HEK293 (cell line): ENCODE data around the gene BAD.

Experiments used
- CTCF ChIP-seq: fragments of 450-650 bp; formaldehyde crosslinking; IDR thresholded peaks from 2 replicates; pipeline ENCODE4 v1.5.1; 2016; ENCODE audit warnings: missing biosample characterization, missing genetic modification characterization
- HOXC10 ChIP-seq: sonication (generic); formaldehyde crosslinking; IDR thresholded peaks from 2 replicates; pipeline ENCODE4 v1.8.1; 2023; ENCODE audit warnings: mild to moderate bottlenecking, missing genetic modification reagents
- PRDM2 ChIP-seq: fragments of 450-650 bp; formaldehyde crosslinking; IDR thresholded peaks from 2 replicates; pipeline ENCODE4 v1.5.1; 2016; ENCODE audit warnings: missing biosample characterization, missing genetic modification characterization, borderline replicate concordance
- TSHZ1 ChIP-seq: fragments of 450-650 bp; formaldehyde crosslinking; IDR thresholded peaks from 2 replicates; pipeline ENCODE4 v1.5.1; 2016; ENCODE audit warnings: missing biosample characterization, missing genetic modification characterization, borderline replicate concordance
- YY2 ChIP-seq: fragments of 450-650 bp; formaldehyde crosslinking; IDR thresholded peaks from 2 replicates; pipeline ENCODE4 v1.5.1; 2016; ENCODE audit warnings: missing biosample characterization, missing genetic modification characterization
- ZBTB49 ChIP-seq: fragments of 450-650 bp; formaldehyde crosslinking; IDR thresholded peaks from 2 replicates; pipeline ENCODE4 v1.5.1; 2016; ENCODE audit warnings: missing biosample characterization, missing genetic modification characterization, low read depth
- ZFHX2 ChIP-seq: fragments of 450-650 bp; formaldehyde crosslinking; conservative IDR thresholded peaks from 2 replicates; pipeline ENCODE4 v1.5.1; 2016; ENCODE audit warnings: missing biosample characterization, missing genetic modification characterization
- ZNF148 ChIP-seq: fragments of 450-650 bp; formaldehyde crosslinking; IDR thresholded peaks from 2 replicates; pipeline ENCODE4 v1.5.0; 2017; ENCODE audit warnings: missing biosample characterization, missing genetic modification characterization, borderline replicate concordance
- ZNF19 ChIP-seq: fragments of 450-650 bp; formaldehyde crosslinking; IDR thresholded peaks from 2 replicates; pipeline ENCODE4; 2016; ENCODE audit warnings: missing biosample characterization, missing genetic modification characterization, low read depth
- ZNF248 ChIP-seq: fragments of 450-650 bp; formaldehyde crosslinking; IDR thresholded peaks from 2 replicates; pipeline ENCODE4 v1.5.1; 2017; ENCODE audit warnings: missing biosample characterization, missing genetic modification characterization
- ZNF37A ChIP-seq: fragments of 450-650 bp; IDR thresholded peaks from 2 replicates; pipeline ENCODE4 v1.5.1; 2018; ENCODE audit warnings: missing biosample characterization, missing genetic modification characterization
- ZNF423 ChIP-seq: fragments of 450-650 bp; formaldehyde crosslinking; IDR thresholded peaks from 2 replicates; pipeline ENCODE4 v1.5.1; 2016; ENCODE audit warnings: missing biosample characterization, missing genetic modification characterization
- ZNF529 ChIP-seq: fragments of 450-650 bp; formaldehyde crosslinking; IDR thresholded peaks from 2 replicates; pipeline ENCODE4 v1.5.1; 2017; ENCODE audit warnings: missing genetic modification characterization, missing biosample characterization; ENCODE audit not compliant: insufficient replicate concordance
- ZNF530 ChIP-seq: fragments of 450-650 bp; formaldehyde crosslinking; IDR thresholded peaks from 2 replicates; pipeline ENCODE4 v1.5.1; 2016; ENCODE audit warnings: low read depth, missing biosample characterization, missing genetic modification characterization
- ZNF548 ChIP-seq: fragments of 450-650 bp; formaldehyde crosslinking; IDR thresholded peaks from 2 replicates; pipeline ENCODE4 v1.5.1; 2016; ENCODE audit warnings: missing biosample characterization, missing genetic modification characterization
- ZNF645 ChIP-seq: fragments of 450-650 bp; formaldehyde crosslinking; IDR thresholded peaks from 2 replicates; pipeline ENCODE4; 2016; ENCODE audit warnings: missing biosample characterization, missing genetic modification characterization
- ZNF692 ChIP-seq: fragments of 450-650 bp; formaldehyde crosslinking; IDR thresholded peaks from 2 replicates; pipeline ENCODE4 v1.5.1; 2016; ENCODE audit warnings: missing biosample characterization, missing genetic modification characterization

Gene BAD

GRCh38 chr11:64230171-64230984 is 54.1 kb downstream of the BAD start, which contains the start of gene DNAJC4 (continued):
- no peak for TF ChIP-seq ZNF148 (tag by site-specific recombination)
- TF ChIP-seq ZBTB49 (tag by site-specific recombination) = no peak
- no peak for TF ChIP-seq ZNF529
- TF ChIP-seq ZNF248 (tag by site-specific recombination) = no peak
- no peak for TF ChIP-seq ZNF530 (tag by site-specific recombination)
- TF ChIP-seq CTCF (tag by site-specific recombination) = no peak
- no peak for TF ChIP-seq ZFHX2 (tag by site-specific recombination)
- no peak for TF ChIP-seq ZNF19
- no peak for TF ChIP-seq ZNF37A (tag by site-specific recombination)
- no peak for TF ChIP-seq ZNF692 (tag by site-specific recombination)
- TF ChIP-seq PRDM2 (tag by site-specific recombination) = no peak
- no peak for TF ChIP-seq HOXC10 (CRISPR knock-in tag)
- TF ChIP-seq ZNF645 (tag by site-specific recombination) = no peak
- 0 out of 2 replicates have a peak, but pooled peaks have one; percentile 40 for TF ChIP-seq YY2 (tag by site-specific recombination)
- no peak for TF ChIP-seq TSHZ1
- TF ChIP-seq ZNF423 (tag by site-specific recombination) = no peak
- no peak for TF ChIP-seq ZNF548 (tag by site-specific recombination)
